Thyroid gland (tissue), 4 donors: ENCODE measurements around the gene PCGF1.

Experiments used
- CTCF ChIP-seq, 6 experiments: fragments of 200-600 bp in 3 of 6; fragments of 450-650 bp in 3 of 6; sonication (generic) in 3 of 6; IDR thresholded peaks; one replicate each; pipeline ENCODE4 v1.5.1; 2016 to 2019; ENCODE audit warnings: antibody characterized with exemption in 6 of 6, mild to moderate bottlenecking in 2 of 6, inconsistent platforms in 1 of 6, moderate library complexity in 1 of 6
- POLR2A ChIP-seq, 2 donors: fragments of 450-650 bp; IDR thresholded peaks; one replicate each; pipeline ENCODE4 v1.6.1; 2017; ENCODE audit warnings: antibody characterized with exemption in 2 of 2, mild to moderate bottlenecking in 2 of 2, moderate library complexity in 1 of 2

GRCh38 chr2:74503506-74504475 is 3.7 kb downstream of the PCGF1 start:
- TF ChIP-seq CTCF (IDR thresholded peaks at IDR 0.05) (no peak), POLR2A (IDR thresholded peaks at IDR 0.05) (peak in 1 of 2 donors; percentile 4)
